Activated T-cell treated with anti-CD3 and anti-CD28 coated beads for 1 hour (primary cell): ENCODE measurements around the gene CPNE5.
A peak's percentile ranks its signal among the peaks of the same experiment; 100 is the strongest.

Source experiments
- DNase-seq: peaks from one replicate; pipeline ENCODE4 v3.0.0-alpha.2; 2020; ENCODE audit warnings: low read depth

Gene CPNE5

DNA sequence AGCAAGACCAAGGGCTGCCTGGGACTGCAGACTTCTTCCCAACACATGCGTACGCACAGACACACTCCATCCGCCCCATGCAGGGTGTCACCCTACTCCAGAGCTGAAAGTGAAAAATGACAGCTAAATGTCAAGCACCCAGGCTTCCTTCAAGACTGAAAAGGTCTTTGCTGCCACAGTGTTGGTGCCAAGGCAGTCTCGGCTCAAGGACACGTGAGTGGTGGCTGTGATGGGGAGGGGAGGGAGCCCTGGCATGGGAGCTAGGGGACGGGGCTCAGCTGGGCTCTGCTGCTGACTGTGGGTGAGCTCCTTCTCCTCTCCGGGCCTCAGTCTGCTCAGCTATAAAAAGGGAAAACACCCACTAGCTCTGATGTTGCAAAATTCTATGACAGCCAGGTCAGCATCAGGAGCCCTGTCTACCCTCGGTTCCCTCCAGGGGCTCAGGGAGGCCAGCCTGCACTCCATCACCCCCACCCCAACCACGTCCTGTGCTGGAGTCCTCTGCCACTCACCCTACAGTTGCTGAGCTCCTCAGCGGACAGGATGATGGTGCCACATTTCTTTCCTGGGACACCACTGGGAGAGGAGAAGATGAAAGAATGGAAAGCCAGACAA lies 47.6 kb downstream of the CPNE5 start:
- no peak for DNase-seq

GRCh38 chr6:36791085-36791484 lies 48.2 kb downstream of the CPNE5 start:
- DNase-seq, result no peak

GRCh38 chr6:36788768-36789167 lies 50.5 kb downstream of the CPNE5 start:
- no peak for DNase-seq

DNA sequence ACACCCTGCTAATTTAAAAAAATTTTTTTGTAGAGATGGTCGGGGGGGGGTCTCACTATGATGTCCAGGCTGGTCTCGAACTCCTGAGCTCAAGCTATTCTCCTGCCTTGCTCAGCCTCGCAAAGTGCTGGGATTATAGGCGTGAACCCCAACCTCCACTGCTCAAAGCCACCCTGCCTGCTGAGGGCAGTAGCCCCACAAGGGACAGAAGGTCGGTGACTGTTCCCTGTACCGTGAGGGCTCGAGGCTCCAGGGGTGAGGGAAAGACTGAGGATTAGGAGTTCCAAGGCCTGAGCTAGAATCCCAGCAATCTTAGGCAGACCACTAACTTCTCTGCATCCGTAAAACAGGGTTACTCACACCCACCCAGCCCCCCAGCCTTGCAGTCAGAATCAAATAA lies 51.1 kb downstream of the CPNE5 start:
- no peak for DNase-seq

GRCh38 chr6:36787210-36787609 lies 52.0 kb downstream of the CPNE5 start:
- no peak for DNase-seq

- DNase-seq, result no peak
These were observed 53.1 kb downstream of the CPNE5 start for GRCh38 chr6:36786055-36786675.

GRCh38 chr6:36784376-36784636 lies 54.9 kb downstream of the CPNE5 start:
- no peak for DNase-seq

DNA sequence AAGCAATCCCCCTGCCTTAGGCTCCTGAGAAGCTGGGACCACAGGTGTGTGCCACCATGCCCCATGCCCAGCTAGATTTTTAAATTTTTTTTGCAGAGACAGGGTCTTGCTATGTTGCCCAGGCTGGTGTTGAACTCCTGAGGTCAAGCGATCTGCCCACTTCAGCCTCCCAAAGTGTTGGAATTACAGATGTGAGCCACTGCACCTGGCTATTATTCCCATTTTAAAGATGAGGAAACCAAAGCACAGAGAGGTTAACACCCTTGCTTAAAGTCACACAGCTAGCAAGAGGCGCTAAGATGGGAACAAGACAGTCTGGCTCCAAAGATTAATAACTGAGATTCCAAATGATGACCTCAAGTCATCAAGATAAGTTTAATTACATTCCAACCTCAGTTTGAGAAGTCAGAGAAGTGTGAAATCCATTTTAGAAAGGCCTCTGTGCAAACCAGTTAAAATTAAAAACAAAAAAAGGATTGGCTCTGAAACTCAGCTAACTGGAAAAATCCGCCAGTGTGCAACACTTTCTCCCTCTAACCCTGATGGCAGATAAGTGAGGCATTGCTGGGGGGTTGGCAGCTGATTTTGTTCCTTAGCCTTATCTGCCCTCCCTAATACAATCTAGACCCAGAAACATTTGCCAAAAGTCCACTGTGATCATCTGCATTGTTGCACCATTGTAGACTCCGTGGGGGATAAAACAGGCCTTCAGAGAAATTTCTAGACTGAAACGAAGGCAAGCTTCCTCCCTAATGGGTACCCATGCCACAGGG lies 55.5 kb downstream of the CPNE5 start:
- DNase-seq, result no peak

DNA sequence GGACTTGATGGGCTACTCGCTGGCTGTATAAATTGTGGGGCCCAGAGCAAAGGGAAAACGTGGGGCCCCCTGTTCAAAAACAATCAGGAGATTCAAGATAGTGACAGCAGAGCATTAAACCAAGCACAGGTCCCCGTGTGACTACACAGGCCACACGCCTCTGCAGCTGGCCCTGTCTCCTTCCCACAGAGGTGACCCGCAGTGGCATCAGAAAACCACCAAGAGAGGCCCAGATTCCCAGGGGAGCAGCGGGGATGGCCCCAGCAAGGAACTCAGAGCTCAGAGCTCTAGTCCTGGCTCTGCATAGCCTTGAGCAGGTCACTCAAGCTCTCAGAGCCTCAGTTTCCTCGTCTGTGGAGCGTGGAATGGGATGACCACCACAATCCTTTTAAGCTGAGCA lies 57.6 kb downstream of the CPNE5 start:
- no peak for DNase-seq

DNA sequence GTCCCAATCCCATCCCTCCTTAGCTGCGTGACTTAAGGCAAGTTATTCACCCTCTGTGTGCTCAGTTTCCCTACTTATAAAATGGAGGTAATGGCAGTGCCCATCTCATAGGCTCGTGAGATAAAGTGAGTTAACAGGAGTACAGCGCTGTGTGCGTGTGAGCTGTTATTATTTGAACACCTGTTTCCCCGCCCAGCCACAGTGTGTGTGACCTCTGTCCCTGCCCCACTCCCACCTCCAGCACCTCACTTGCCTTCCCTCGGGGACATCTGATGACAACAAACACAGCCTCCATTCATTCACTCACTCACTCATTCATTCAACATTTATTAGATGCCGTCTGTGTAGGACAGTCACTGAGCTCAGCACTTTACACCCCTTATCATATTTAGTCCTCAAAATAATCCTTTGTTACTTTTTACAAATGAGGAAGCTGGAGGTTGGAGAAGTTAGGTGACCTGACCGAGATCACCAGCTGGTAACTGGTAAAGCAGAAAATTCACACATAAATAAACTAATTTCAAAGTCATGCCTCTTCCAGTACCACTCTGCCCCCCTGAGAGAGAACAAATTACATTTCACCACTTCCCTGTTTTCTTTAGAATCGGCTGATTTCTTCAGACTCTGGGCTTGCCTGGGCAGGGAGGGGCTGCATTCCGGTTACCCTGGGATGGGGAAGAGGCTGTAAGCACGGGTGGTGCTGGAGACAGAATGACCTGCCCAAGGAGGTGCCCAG lies 58.6 kb downstream of the CPNE5 start:
- DNase-seq, result no peak

DNA sequence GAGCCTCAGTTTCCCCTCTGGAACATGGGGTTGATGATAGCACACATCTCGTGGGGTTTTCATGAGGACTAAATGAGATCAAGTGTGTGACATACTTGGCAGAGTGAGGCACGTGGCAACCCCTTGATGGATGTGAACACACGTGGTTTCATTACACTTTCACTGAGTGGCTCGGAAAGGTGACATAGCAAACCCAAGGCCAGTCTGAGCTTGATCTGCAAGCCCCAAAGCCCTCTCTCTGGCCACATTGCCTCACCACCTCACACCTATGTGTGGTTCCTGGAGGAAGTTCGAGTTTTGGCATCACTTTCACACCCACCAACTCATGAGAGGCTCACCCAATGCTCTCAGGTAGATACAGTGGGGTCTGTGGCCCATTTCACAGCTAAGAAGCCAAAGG lies 60.0 kb downstream of the CPNE5 start:
- no peak for DNase-seq

GRCh38 chr6:36777801-36778200 lies 61.4 kb downstream of the CPNE5 start:
- no peak for DNase-seq

DNA sequence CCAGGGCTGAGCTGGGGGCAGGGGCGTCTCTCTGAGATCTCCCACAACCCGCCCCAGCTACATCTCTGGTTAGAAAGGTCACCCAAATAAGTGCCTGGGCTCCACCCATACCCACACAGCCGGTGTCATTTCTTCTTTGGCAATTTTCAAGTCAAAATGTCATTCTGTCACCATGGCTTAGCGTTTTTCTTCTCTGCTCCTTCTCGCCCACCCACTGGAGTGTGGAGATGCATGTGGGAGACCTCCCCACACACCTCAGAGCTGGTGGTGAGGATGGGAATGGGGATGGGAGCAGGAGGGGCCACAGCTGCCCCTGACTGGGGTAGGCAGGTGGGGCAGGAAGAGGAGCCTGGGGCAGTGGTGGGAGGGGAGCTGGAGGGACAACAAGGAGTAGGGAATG lies 63.1 kb downstream of the CPNE5 start:
- no peak for DNase-seq

- no peak for DNase-seq
These were observed 64.9 kb downstream of the CPNE5 start for GRCh38 chr6:36774331-36774730.

- no peak for DNase-seq
These were observed 66.8 kb downstream of the CPNE5 start for GRCh38 chr6:36772397-36772796.

DNA sequence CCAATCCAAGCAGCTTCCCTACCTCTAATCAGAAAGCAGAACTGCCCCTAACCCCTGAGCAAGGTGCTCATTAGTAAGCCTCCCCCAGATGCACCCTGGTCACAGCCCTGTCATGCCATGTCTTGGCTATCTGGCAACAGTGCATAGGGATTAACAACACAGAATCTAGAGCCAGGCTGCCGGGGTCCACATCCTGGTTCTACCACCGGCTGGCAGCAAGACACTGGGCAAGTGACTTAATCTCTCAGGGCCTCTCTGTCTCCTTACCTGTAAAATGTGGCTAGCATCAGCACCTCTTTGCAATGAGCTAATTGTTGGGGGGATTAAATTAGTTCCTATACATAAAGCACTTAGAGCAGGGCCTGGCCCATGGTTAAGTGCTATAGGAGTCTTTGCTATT lies 68.1 kb downstream of the CPNE5 start:
- no peak for DNase-seq

DNA sequence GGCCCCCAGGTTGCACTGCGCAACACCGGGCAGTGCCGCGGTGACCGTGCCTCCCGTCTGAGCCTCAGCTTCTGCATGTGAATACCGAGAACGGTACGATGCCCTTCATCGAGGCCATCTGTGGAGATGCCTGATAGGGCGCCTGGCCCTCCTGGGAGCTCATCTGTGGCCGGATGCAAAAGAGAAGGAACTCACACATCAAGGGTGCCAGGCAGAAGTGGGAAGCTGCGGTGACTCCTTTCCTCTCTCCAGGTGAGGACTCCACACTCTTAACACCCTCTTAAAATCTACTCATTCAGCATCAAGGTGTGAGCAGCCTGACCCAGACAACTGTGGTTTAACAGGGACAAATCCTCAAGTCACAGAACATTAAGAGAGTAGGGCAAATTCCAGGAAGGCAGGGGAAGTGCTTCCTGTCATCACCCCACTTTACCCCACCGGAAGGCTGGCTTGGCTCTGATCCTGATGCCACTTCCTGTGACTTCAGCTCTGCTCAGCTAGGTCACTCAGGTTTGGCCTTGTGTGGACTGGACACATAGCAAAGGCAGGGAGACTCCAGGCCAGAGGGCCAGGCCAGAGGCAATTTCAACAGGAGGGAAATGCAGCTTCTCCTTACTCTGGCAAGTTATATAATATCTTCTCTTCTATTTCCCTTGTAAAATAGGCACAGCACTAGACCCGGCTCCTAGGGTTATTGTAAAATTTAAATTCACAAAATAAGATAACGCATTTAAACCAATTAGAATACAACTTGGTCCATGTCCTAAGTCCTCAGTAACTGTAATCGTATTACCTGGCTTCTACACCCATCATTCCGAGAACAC lies 69.4 kb downstream of the CPNE5 start:
- DNase-seq, result no peak

DNA sequence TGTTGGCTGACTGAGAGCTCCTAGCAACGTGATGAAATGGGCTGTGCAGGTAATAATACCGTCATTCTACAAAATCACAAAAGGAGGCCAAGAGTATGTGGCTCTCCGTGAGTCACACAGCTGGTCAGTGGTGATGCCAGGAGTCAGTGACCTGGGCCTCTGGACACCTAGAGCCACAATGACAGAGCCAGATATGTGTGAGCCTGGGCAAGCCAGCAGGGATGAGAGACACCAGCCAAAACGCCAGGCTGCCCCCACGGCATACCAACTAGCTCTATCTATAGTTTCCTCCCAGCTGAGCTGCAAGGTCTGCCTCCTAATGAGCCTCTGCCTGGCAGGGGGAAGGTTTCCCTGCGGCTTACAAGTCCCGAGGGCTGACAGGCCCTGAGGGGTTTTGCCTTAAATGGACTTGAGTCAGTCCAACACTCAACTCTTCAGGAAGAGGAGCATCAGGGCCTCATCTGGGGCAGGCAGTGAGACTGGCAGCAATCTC lies 70.0 kb downstream of the CPNE5 start:
- DNase-seq, result no peak

- DNase-seq, result no peak
These were observed 72.8 kb downstream of the CPNE5 start for GRCh38 chr6:36766399-36766945.

DNA sequence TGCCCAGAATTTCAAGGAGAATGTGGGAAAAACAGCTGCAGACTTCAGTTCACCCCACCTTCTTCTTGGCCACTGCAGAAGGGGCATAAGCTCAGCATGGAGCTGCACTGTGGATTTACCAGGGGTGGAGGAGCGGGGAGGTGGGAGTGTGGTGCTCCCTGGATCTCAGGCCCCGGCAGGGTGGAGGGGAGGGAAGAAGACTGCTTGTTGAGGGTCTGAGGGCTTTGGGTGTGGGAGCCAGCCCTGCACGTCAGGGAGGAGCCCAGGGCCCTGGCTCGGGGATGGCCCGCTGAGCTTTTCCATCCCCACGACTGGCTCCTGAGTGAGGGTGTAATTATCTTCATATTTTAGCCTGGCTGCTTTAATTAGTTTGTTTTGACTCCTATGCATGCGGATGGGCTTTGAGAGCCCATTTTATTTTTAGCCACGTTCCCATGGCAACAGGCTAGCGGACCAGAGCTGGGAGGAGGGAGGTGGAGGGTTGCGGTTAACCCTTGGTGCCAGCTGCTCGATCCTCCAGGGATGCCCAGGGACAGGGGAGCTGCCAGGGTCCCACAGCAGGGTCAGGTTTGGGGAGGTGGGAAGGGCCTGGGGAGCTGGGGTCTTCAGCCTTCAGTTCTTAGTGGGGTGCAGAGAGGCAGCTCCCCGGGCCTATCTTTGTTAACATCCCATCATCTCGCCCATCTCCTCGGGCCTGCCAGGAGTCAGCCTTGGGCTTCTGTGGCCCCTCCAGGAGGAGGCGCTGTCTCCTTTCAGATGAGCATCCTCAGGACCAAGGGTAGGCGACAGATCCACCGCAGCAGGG lies 73.4 kb downstream of the CPNE5 start:
- DNase-seq, result peak; percentile 74

DNA sequence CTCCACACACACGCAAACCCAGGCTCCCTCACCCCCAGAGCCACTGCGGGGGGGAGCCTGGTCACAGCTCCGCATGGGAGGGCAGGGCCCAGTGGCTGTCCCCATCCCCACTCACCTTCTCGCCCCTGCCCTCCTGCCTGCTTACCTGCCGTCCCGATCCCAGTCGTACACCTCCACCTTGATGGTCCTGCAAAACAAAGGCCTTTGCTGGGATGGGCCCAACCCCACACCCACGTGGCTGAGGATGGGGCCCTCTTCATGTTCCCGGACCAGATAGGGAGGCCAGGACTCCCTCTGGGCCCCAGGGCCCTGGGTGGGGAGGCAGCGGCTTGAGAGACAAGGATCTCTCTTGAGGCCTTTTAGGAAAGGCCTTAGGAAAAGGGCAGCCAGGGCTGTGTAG lies 74.1 kb downstream of the CPNE5 start:
- DNase-seq, result no peak
